Activated naive CD4-positive, alpha-beta T cell treated with Interleukin-2 at 50 U/mL for 16 hours (primary cell): Measurements from ENCODE around the gene TMC8.
A peak's percentile ranks its signal among the peaks of the same experiment; 100 is the strongest.
"Not testable (repeated sequence)": the region's sequence is repeated elsewhere in the genome, so short reads cannot be mapped to it uniquely, and the experiment has no call there.

Experiments
- DNase-seq: peaks from one replicate; pipeline ENCODE4 v3.0.0-alpha.2; 2020

TMC8 gene

GRCh38 chr17:78138204-78139060 lies 7.9 kb downstream of the TMC8 start:
- DNase-seq = no peak

GRCh38 chr17:78139861-78140168 lies 9.2 kb downstream of the TMC8 start:
- not testable (repeated sequence) for DNase-seq

GRCh38 chr17:78140169-78141051 lies 9.8 kb downstream of the TMC8 start:
- peak; percentile 91 for DNase-seq

- no peak for DNase-seq
These were observed 11.0 kb downstream of the TMC8 start for GRCh38 chr17:78141437-78142118.

- no peak for DNase-seq
These were observed 11.7 kb downstream of the TMC8 start for GRCh38 chr17:78142119-78142861.

- DNase-seq = no peak
These were observed 12.9 kb downstream of the TMC8 start for GRCh38 chr17:78143214-78144146.

- DNase-seq = no peak
These were observed 13.7 kb downstream of the TMC8 start for GRCh38 chr17:78144147-78144719.

GRCh38 chr17:78144736-78145641 lies 14.4 kb downstream of the TMC8 start:
- no peak for DNase-seq

- DNase-seq = no peak
These were observed 15.9 kb downstream of the TMC8 start for GRCh38 chr17:78146471-78146869.

- no peak for DNase-seq
These were observed 16.3 kb downstream of the TMC8 start for GRCh38 chr17:78146881-78147280.

- DNase-seq = no peak
These were observed 16.9 kb downstream of the TMC8 start for GRCh38 chr17:78147315-78147998.

GRCh38 chr17:78148286-78149016 lies 17.9 kb downstream of the TMC8 start:
- DNase-seq = no peak

- no peak for DNase-seq
These were observed 21.0 kb downstream of the TMC8 start for GRCh38 chr17:78151514-78152008.

GRCh38 chr17:78154903-78155811 lies 24.6 kb downstream of the TMC8 start:
- DNase-seq = no peak

- DNase-seq = peak; percentile 44
These were observed 29.1 kb downstream of the TMC8 start for GRCh38 chr17:78159575-78160158.

GRCh38 chr17:78163881-78164747 lies 33.5 kb downstream of the TMC8 start:
- no peak for DNase-seq
